Metanephros (tissue), 1 donor: Measurements from ENCODE around the gene MEIG1. TPM values are rescaled to one million over a fixed set of nuclear protein-coding genes. Genes with fewer than 3 reads are reported as not detected.

Experiments used
- total RNA-seq: library from RNA; depleted of rRNA; stranded (reverse); fragments of >200 nt; gene quantifications from one replicate; pipeline ENCODE4 v1.2.3, GENCODE V29; 2014

The MEIG1 gene, protein sequence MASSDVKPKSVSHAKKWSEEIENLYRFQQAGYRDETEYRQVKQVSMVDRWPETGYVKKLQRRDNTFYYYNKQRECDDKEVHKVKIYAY
- not detected for total RNA-seq

DNA sequence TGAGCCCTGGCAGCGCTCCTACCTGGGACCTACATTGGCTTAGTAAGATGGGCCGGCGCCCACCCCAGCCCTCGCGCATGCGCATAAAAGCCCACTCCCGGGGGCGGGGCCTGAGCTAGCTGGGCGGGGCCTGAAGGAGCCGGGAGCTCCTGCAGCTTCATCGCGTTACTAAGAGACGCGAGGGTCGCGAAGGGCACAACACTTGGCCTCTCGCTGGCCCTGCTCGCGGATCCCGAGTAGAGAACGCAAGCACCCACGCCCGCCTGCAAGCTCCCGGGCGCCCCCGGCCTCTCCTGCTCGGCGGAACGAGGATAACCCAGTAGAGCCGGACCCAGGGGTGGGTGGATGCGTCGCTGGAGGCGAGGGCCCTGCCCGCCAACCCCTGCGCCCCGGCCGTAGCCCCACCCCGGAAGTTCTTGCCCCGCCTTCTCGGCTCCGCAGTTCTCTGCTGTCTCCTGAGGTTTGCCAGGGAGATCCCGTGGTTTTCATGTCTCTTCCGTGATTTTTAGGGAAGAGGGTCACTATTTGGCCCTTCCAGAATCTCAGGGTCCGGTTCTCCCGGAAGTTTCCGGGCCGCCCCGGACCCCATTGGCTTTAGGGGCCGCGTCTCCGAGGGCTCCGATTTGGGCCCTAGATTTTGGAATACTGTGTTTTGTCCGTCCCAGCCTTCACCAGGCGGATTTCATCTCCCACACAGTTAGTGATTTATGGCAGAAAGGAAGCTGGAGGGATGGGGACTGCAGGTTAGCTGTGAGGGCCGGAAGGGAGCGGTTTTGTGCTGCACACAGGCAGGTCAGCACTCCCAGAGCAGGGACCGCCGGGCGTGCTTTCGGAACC, at the start of gene MEIG1:
MEIG1 (plus strand) TSS at position 168 of the 837 bp plus-strand sequence. CDS start 7,081 bp downstream, outside the sequence.

DNA sequence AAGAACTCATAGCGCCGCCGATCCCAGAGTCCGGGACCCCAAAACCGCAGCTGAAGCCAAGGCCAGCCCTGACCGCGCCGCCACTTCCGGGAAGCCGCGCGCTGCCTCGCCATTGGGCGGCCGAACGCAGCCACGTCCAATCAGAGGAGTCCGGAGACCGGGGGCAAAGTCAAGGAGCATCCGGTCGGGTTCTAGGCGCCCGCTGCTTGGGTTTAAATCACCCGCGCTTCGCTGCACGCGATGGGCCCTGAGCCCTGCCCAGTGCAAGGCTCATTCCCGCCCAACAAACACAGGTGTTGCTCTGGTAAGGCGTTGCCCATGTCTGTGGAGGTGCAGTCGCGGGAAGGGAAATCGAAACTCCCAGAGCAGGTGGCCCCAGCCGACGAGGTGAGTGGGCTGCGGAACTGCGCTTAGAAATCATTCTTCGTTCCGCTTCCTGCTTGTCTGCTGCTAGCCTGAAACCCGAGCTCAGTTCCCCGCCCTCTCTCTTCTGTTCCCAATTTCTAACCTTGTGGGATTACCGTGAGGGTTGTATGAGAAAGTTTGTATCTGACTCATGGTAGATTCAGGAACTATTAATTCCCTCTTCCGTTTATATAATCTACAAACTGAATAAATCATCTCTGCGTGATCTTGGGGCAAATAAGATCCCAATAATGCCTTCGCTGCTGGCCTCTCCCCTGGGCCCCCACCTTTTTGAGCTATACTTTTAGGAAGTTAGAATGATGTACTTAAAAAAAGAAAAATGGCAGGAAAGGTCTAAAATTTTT, 5.0 kb upstream of the MEIG1 start, which contains the start of gene DCLRE1C:
DCLRE1C (minus strand) TSS at position 96 of the 770 bp plus-strand sequence; CDS start at position 10, 86 bp downstream.

Other genes with a start within 250 kb of the MEIG1 start
- 53.8 TPM for gene FAM107B, start 184.5 kb upstream of the MEIG1 start, total RNA-seq
- gene CDNF, start 121.4 kb upstream of the MEIG1 start, total RNA-seq, result 3.1 TPM
- gene HSPA14, start 121.1 kb upstream of the MEIG1 start, total RNA-seq, result 10.0 TPM
- gene MSANTD7, start 121.1 kb upstream of the MEIG1 start, total RNA-seq, result 16.6 TPM
- gene SUV39H2, start 80.5 kb upstream of the MEIG1 start, total RNA-seq, result 9.3 TPM
- gene DCLRE1C, start 5.3 kb upstream of the MEIG1 start, total RNA-seq, result 12.8 TPM
- 0.23 TPM for gene OLAH, start 84.6 kb downstream of the MEIG1 start, total RNA-seq
- 5.1 TPM for gene ACBD7, start 129.4 kb downstream of the MEIG1 start, total RNA-seq
- 9.3 TPM for gene RPP38, start 138.0 kb downstream of the MEIG1 start, total RNA-seq
- 21.4 TPM for gene NMT2, start 209.3 kb downstream of the MEIG1 start, total RNA-seq